Pulmonary artery endothelial cell (primary cell): ENCODE data around the gene LCN10. TPM values are rescaled to one million over a fixed set of nuclear protein-coding genes. Genes with fewer than 3 reads are reported as not detected.
"Not testable (repeated sequence)": the region's sequence is repeated elsewhere in the genome, so short reads cannot be mapped to it uniquely, and the experiment has no call there.

Experiments used
- DNase-seq: peaks from one replicate; pipeline ENCODE4 v3.0.0-alpha.2; 2011; ENCODE audit warnings: low read depth, low spot score
- total RNA-seq: library from RNA; depleted of rRNA; stranded (reverse); fragments of >200 nt; gene quantifications from 2 replicates; pipeline ENCODE4 v1.2.3, GENCODE V29; 2014

Gene LCN10
- total RNA-seq, 1 donor from 2014 or later: under 0.01 TPM

DNA sequence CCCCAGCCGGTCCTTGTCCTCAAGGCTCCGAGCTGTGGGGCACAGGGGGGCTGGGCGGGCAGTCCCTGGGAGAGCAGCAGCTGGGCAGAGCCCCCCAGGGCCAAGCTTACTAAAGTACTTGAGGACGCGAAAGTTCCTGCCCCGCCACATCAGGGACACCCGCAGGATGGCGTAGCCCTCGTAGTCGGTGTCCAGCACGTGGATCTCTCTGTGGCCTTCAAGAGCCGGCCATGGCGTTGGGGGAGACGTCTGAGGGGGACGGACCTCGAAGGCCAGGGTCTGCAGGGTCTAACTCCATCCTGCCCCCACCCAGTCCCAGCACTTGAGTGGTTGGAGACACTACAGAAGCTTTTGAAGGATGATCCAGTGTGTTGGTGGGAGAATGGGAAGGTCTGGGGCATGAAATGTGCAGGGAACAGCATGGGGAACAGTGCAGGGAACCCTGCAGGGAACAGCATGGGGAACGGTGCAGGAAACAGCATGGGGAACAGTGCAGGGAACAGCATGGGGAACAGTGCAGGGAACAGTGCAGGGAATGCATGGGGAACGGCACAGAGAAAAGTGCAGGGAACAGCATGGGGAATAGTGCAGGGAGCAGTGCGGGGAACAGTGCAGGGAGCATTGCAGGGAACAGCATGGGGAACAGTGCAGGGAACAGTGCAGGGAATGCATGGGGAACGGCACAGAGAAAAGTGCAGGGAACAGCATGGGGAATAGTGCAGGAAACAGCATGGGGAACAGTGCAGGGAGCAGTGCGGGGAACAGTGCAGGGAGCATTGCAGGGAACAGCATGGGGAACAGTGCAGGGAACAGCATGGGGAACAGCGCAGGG, 12.8 kb upstream of the LCN10 start:
- not testable (repeated sequence) for DNase-seq

DNA sequence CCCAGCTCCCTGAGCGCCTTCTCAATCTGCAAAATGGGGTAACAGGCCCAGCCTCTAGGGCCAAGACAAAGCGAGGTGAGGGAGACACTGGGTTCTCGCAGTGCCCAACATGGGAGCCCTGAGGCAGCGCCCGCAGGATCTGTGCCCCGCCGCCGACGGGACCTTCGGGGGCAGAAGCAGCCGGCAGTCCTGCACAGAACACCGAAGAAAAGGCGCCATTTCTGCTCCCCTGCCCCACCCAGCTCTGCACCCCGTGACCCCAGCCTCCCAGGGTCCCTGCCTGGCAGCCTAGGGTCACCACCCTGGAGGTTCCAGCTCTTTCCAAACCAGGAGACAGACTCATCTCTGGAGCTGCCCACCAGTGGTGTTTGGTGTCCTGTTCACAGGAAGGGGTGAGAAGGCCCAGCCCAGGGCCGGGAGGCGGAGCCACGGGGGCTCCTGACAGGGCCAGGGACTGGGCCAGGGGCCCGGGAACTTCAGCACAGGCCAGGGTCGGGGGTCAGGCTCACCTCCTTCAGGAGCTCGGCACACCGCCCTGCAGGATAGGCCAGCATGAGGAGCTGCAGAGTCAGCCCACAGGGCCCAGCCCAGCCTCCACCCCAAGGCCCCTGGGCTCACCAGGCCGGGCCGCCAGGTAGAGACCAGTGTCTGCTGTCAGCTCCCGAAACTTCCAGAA, 12.0 kb upstream of the LCN10 start:
- no peak for DNase-seq

DNA sequence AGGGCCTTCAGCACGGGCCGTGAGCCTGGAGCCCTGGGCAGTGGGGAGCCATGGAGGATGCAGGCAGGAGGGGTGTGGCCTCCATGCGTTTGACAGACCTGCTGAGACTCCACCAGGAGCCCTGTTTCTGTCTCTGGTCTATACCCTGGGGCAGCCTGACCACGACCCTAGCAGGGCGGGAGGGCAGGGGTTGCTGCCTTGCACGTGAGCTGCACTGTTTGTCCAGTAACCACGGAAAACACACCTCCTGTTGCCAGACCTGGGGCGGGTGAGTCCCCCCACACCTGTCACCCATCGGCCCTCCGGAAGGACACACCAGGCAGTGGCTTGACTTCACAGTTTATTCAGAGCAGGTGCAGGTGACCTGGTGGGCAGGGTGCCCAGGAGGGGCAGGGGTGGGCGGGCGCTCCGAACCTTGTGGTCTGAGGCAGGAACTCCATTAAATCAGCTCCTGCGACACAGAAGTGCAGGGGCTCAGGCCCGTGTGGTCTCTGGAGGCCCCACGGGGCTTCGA, 11.4 kb upstream of the LCN10 start:
- no peak for DNase-seq

DNA sequence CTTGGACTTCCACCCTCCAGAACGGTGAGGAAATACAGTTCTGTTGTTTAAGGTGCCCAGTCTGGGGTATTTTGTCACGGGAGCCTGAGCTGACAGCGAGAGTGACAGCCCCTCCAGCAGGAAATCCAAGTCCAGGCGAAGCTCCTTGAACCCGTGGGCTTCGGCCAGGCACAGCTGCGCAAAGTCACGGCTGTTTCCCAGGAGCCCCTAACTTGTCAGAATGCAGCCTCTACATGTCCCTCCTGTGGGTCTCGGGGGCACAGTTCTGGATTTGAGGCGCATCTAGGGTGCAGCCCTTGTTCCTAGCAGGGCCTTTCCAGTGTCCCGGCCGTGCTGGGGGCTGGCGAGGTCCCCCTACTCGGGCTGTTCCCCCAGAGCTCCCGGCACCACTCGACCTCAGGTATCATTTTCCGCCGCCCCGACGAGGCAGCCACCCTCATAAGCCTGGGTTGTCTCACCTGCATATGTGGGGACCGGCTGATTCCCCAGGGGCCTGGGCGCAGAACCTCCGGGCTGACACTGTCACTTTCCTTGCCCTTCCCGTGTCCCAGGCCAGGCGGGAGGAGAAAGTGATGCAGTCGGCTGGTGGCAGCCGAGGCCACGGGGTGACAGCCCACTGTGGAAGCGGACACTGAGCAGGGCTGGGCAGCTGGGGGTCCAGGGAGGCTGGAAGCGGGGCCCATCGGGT, 10.8 kb upstream of the LCN10 start:
- DNase-seq: no peak

DNA sequence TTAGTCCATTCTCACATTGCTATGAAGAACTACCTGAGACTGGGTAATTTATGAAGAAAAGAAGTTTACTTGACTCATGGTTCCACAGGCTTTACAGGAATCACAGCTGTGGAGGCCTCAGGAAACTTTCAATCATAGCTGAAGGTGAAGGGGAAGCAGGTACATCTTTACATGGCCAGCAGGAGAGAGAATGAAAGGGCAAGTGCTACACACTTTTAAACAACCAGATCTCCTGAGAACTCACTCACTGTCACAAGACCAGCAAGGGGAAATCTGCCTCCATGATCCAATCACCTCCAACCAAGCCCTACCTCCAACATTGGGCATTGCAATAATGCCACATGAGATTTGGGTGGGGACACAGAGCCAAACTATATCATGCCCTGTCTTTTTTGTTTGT, 9.1 kb upstream of the LCN10 start:
- DNase-seq: no peak

- no peak for DNase-seq
These were observed 8.5 kb upstream of the LCN10 start for GRCh38 chr9:136751244-136751643.

DNA sequence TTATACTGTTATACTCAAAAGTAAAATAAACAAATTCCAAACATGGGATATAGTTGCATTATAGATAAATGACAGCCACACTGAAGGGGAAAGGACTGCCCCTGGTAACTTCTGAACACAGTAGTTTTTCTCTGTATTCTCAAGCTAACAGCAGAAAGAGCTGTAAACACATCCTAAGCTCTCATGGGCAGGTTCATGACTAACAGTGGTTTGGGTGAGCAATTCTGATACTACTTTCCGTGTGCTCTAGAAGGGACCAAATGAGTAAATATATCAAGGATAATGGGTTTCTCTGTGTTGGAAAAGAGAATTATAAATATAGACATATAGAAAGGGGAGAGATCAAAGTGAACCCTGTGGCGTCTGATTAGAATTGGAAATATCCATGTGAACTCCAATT, 7.8 kb upstream of the LCN10 start:
- DNase-seq: no peak

- no peak for DNase-seq
These were observed 6.2 kb upstream of the LCN10 start for GRCh38 chr9:136748666-136749611.

- no peak for DNase-seq
These were observed 5.5 kb upstream of the LCN10 start, which contains the start of gene LCN6 for GRCh38 chr9:136748201-136748600. TSS of gene LCN6 (minus strand) at chr9:136748525. CDS start at chr9:136748483, 42 bp downstream.

DNA sequence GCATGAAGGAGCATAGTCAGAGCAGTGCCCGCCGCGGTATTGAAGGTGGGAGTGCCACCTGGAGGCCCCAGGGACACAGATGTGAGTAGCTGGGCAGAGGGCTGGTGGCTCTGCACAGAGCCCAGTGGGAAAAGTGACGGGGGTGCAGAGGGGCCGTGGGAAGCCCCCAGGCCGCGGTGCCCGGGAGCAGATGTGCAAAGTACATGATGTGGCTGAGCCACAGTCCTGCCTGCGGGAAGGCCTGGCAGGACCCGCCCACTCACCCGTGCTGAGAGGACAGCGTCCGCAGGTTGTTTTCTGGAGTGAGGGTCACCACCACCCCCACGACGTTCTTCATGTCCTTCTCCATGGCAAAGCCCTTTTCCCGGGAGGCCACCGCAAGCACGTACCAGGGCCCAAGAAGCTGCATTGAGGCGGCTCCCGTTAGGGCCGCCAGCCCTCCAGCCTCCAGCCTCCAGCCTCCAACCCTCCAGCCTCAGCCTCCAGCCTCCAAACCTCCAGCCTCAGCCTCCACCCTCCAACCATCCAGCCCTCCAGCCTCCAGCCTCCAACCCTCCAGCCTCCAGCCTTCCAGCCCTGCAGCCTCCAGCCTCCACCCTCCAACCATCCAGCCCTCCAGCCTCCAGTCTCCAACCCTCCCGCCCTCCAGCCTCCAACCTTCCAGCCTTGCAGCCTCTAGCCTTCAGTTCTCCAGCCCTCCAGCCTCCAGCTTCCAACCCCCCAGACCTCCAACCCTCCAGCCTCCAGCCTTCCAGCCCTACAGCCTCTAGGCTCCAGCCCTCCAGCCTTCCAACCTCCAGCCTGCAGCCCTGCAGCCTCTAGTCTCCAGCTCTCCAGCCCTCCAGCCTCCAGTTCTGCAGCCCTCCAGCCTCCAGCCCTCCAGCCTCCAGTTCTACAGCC, 4.7 kb upstream of the LCN10 start:
- no peak for DNase-seq

- no peak for DNase-seq
These were observed 3.9 kb upstream of the LCN10 start for GRCh38 chr9:136746621-136747020.

DNA sequence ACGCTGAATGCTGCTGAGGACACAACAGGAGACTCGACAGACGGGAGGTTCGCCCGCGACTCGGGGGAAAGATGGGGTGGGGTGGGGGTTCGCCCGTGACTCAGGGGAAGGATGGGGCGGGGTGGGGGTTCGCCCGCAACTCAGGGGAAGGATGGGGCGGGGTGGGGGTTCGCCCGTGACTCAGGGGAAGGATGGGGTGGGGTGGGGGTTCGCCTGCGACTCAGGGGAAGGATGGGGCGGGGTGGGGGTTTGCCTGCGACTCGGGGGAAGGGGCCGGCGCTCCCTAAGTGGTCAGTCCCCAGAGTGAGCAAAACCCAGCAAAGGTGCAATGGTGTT, 3.4 kb upstream of the LCN10 start:
- no peak for DNase-seq

DNA sequence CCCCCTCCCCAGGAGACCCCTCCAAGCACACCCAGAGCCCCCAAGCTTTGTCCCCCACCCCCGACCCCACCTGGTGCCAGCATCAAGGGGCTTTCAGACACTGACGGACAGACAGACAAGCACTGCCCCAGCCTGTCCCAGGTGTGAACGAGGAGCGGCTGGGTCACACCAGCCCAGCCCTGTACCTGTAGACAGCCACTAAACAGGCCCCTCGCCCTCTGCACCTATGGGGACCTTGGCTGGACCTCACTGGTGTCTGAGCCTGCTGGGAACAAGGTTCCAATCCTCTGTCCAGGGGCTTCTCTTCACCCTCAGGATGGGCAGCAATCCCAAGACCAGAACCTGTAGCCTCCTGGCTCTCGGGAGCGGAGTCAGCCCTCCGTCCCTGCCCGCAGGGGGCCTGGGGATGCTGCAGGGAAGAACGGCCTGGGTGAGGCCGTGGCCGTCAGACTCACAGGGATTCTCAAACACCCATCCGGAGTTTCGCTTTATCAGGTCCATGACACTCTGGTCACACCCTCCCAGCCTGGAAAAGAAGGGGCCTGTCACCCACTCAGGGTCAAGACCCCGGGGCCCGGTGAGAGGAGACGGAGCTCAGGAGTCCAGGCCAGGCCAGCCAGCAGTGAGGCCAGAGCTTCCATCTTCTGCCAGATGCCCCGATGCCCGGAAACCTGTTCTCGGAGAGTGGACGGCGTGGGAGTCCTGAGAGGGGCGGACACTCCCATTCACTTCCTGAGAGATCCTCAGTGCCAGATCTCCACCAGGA, 2.8 kb upstream of the LCN10 start:
- DNase-seq: no peak

- DNase-seq: no peak
These were observed 2.0 kb upstream of the LCN10 start for GRCh38 chr9:136744773-136745172.

- no peak for DNase-seq
These were observed 985 bp upstream of the LCN10 start for GRCh38 chr9:136743639-136744211.

DNA sequence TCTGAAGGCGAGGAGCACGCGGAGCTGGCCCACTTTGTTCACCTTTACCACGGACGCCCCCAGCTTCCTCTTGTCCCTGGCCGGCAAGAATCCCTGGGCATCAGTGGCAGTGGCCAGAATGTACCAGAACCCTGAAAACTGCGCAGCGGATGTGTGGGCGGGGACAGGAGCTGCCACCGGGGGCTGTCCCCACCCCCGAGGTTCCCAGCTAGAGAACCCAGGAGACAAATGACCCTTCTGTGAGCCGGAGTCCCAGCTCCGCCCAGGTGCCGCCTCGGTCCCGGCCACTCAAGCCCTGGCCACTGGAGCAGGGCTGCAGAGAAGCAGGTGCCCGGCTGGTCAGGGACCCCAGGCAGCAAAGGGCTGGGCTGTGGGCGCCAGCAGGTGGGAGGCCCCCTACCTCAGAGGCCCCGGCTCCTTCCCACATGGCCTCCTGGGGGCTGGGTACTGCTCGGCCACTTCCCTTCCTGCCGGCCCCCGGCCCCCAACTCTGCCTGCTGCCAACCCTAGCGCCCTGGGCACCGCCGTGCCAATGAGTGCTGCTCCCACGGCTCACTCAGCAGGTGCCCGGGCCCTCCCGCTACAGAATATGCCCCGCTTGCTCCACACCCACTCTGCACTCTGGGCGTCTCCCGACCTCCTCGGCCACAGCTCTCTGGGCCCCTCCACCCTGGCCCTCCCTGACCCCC, 713 bp downstream of the LCN10 start:
- DNase-seq: no peak

- no peak for DNase-seq
These were observed 1.5 kb downstream of the LCN10 start for GRCh38 chr9:136740971-136741882.
